ENCODE measurements around the gene IL23R.
A peak's percentile ranks its signal among the peaks of the same experiment; 100 is the strongest.
"Not testable (repeated sequence)": the region's sequence is repeated elsewhere in the genome, so short reads cannot be mapped to it uniquely, and the experiment has no call there.

Gene IL23R, protein sequence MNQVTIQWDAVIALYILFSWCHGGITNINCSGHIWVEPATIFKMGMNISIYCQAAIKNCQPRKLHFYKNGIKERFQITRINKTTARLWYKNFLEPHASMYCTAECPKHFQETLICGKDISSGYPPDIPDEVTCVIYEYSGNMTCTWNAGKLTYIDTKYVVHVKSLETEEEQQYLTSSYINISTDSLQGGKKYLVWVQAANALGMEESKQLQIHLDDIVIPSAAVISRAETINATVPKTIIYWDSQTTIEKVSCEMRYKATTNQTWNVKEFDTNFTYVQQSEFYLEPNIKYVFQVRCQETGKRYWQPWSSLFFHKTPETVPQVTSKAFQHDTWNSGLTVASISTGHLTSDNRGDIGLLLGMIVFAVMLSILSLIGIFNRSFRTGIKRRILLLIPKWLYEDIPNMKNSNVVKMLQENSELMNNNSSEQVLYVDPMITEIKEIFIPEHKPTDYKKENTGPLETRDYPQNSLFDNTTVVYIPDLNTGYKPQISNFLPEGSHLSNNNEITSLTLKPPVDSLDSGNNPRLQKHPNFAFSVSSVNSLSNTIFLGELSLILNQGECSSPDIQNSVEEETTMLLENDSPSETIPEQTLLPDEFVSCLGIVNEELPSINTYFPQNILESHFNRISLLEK

DNA sequence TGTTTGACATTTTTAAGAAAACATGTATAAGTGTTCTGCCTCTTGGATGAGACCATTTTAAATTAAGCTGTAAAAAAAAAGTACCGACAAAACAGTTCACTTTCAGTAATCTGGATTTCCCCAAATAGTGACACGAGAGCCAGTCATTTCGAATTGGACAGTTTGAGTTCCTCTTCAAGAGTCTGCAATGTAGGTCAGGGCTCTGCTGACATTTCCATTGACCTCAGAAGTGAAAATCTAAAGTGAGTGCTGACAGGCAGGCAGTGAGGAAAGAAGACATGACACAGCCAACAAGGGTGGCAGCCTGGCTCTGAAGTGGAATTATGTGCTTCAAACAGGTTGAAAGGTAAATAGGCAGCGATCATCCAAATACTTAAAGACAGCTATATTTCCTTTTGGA, at the start of gene IL23R:
Gene IL23R (plus strand): TSS at position 259 of the 400 bp plus-strand sequence. CDS start 1,667 bp downstream, outside the sequence.
- no peak for DNase-seq

DNA sequence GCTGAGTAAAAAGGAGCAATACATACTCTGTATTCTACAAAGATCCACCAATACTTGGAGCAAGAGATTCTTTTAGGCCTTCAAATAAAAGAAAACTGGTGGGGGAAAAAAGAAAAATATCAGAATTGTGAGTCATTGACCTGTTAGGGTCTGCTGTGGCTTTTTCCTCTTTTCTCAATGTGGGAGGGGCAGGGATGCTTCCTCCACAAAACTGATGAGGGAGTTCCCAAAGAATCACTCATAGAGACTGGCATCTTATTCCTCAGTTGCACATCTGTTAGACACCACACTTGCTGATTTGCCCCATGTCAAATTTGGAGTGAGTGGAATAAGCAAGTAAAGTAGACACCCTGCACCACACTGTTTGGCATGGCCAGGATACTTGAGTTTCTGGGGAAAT, 48.1 kb upstream of the IL23R start:
- DNase-seq = no peak

DNA sequence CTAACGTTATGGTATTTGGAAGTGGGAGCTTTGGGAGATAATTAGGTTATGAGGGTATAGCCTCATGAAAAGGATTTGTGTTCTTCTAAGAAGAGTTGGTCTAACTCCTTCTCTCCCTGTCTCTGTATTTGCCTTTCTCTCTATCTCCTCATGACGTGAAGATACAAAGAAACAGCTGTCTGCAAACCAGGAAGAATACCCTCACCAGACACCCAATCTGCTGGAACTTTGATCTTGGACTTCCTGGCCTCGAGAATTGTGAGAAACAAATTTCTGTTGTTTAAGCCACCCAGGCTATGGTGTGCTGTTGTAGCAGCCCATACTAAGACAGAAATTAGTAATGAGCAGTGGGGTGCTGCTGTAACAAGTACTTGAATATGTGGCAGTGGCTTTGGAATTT, 47.6 kb upstream of the IL23R start:
- DNase-seq = no peak

DNA sequence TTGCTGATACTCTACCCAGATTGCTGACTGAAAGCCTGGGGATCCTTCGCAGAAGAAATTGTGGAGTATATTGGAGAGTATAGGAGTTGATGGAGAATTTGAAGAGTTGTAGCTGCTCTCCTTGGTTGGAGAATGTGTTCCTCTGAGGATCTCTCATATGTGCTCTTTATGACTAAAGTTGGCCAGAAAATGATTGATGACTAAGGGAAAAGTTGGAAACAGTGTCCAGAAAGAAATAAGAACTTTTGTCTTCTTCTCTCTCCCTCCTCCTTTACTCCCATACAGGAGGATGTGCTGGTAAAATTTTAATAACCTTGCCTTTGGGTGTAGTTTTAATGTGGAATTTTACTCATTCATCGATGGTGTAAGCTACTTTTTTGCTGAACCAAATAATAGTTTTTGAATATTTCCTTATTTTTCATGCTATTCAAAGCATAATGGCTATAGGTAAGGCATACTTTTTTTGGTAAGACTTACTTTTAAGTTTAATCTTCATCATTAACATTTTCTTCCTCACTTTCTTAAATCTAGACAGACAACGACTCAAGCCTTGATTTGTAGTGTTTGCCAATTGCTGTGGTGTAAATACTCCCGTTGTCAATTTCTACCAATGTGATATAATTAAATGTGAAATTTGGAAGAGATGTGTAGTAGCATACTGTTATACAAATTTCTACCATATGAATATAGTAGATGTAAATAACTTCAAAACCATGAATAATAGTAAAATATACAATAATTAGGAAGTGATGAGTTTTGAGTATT, 45.2 kb upstream of the IL23R start:
- no peak for DNase-seq

DNA sequence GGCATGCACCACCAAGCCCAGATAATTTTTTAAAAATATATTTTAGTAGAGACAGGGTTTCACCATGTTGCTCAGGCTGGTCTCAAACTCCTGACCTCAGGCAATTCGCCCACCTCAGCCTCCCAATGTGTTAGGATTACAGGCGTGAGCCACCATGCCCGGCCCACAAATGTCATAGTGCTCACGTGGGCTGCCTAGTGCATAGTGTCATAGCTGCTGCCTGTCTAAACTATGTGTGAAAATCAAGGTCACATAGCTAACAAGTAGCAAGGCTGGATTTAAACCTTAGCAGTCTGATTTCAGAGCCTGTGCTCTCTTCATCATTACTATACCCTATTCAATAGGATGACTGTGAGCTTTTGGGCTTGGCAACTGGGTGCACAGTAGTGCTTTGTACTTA, 41.8 kb upstream of the IL23R start:
- DNase-seq = no peak

DNA sequence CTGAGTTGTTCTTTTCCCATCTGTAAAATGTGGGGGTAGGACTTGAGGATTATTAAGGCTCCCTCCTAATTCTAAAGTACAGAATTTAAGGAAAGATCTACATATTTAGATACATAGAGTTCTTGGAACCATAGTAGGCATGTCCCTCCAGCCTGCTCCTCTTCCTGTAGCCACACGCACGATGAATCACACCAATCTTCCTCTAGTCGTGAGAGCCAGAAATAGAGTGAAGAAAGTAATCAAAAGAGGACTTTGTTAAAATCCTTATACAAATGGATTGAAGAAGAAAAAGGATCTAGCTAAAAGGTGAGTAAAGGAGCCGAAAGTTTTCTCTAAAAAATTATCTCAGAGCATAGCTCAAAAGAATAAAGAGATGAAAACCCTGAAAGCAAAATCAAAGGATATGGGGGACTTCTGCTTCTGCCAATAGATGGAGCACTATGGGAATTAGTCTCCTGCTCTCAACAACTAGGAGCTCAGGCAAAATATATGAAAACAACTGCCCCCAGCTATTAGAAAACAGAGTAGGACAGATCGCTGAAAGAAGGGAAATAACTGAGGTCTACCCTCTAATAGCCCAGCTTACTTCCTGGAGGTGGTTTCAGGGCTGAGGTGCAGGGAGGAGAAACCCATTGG, 40.0 kb upstream of the IL23R start:
- no peak for DNase-seq

DNA sequence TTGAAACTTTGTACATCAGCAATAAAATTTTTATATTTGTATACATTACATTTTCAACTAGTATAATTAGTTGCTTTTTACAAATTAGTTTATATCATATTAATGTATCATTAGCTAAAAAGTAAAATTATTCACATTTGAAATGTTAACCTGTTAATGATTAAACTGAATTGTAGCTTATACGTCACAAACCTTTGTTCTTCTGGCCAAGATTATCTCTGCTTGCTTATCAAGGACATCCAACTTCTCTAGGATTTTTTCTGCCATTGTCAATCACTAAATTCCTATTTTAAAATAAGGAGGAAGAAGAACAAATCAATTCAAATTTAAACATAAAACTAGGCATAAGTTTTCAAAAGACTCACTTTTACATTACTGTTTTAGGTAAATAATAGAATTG, 39.3 kb upstream of the IL23R start:
- DNase-seq = no peak

DNA sequence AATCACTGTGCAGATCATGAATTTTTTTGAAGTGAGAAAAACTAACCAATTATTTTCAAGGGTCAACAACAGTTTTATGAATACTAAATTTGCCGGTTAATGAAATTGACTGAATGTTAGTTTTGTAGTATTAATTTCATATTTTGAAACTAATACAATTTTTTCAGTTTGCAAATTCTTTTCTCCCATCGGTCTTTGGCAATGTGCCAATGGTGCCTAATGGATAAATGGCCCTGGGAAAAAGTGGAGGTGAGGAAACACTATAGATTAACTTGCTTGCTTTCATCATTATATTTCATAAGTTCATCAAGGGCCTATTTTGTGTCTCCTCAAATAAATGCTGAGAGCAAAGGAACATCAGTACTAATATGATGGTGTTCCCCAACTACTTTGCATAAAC, 35.6 kb upstream of the IL23R start:
- no peak for DNase-seq

DNA sequence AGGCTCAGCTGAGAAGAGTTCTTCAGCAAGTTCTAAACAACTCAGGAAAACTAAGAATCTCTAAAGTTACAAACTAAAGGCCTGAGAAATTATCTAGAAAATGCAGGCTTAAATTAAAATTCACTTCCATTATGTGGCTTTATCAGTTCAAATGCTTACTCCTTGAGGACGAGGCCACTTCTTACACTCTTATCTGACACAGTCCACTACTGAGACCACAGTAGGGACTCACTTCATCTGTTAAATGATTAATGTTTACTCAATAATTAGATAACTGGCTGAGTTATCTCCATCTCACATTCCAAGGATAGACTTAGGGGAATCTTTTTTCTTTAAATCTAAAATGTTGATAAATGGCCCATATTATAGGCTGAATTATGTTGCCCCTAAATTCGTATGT, 33.1 kb upstream of the IL23R start:
- DNase-seq = no peak

DNA sequence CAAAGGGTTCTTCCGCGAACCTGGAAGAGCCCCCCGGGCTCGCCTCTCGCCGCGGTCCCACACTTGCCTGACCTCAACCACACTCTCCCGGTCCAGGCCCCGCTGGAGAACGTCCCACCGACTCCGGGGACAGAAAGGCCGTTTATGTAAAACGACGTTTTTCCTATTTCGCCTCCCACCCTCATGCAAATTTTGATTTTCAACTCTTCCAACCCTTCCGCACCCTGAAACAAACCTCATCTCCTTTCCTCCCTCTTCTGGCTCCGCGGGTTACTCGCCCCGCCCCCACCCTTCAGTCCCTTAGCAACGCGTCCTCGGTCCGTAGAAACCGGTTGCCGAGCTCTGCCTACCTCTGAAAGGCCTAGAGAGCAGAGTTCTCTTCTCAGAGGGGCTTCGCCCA, 31.6 kb upstream of the IL23R start, which contains the start of gene C1orf141:
Gene C1orf141 (minus strand): TSS at position 276 of the 400 bp plus-strand sequence. CDS start 7,730 bp downstream, outside the sequence.
- no peak for DNase-seq

DNA sequence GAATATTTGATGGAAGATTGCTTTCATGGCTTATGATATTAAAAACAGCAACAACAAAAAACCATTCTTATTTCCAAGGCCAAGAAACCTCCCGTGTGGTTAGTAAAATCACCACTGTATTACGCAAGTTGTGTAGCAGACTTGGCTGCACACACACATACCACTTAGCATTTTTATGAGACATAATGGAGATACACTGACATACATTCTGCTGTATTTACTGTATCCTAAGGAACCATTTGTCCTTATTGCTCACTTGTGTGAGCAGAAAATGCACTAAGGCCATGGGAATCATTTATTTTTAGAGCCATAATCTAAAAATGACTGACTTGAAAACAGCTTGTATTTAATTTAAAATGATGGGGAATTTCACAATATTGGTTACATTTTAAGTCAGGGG, 30.9 kb upstream of the IL23R start:
- no peak for DNase-seq

DNA sequence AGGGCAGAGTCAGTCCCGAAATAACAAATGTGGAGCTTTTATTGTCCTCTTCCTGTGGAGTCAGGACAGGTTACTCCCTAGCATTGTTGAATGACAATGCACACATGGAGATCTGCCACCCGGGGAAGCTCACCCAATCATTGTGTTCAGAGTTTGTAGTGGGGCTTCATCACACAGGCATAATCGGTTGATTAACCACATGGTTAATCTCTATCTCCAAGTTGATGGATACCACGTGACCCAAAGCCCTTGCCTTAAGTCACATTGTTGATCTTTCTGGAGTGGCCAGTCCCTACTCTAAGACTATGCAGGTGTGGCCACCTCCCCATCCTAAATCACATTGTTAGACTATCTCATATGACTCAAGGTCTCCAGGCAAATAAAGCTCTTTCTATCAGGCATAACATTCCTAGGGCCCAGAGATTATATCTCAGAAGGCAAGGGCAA, 28.9 kb upstream of the IL23R start:
- DNase-seq = no peak

DNA sequence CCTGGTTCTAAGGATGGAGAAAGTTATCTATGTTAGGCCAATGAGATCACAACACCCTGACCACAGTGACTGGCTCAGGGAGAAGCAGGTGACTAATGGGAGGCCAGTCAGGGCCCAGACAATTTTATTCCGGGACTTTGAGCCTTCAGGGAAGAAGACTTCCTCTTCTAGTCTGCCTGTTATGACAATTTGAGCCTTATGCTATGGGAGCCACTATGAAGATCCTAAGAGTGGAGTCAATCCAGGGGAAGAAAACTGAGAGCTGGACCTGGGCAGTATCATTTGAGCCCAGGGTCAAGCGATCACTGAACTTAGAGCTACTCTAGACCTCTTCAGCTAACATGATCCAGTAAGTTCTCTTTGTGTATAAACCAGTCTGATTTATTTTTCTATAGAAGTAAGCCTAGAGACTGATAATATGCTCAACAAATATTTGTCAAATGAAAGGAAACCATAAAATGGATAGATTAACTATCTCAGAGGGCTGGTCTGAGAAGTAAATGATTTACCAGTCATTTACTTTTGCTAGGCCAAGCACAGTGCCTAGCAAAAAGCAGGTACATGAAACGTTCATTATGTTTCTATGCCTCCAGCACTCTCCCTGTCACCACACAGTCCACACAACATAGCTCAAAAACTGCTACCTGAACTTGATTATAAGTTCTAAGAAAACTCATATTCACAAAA, 27.3 kb upstream of the IL23R start:
- no peak for DNase-seq

DNA sequence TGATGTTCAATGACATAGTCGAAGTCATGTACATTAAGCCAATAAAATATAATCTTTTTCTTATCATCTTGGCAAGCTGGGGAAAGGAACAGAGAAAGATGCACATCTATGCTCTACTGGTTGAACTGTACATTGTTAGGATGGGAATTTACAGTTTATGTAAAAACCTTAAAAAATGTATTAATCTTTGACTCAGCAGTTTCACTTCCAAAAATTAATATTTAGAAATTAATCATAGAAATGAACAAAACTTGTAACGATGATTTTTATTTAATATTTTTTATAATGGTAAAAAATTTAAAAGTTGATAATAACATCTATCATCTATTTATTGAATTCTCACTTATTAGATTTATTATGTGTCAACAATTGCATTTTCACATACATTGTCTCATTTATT, 25.8 kb upstream of the IL23R start:
- no peak for DNase-seq

DNA sequence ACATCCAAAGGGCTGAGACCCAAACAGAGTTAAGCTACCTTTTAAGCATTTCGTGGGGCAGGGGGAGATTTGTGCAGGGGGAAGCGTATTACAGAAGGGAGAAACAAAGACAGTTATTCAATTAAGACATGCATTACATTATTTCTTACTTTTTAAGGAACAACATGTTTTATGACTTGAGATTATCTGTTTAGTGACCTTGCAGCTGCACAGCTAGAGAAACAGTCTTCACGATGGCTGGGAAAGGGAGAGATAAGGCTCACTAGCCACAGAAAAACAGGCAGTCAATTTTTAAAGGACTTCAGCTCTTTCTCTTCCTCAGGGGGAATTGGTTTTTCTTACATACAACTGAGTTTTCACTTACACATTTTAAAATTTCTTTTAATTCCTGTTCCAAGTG, 24.4 kb upstream of the IL23R start:
- DNase-seq = not testable (repeated sequence)

DNA sequence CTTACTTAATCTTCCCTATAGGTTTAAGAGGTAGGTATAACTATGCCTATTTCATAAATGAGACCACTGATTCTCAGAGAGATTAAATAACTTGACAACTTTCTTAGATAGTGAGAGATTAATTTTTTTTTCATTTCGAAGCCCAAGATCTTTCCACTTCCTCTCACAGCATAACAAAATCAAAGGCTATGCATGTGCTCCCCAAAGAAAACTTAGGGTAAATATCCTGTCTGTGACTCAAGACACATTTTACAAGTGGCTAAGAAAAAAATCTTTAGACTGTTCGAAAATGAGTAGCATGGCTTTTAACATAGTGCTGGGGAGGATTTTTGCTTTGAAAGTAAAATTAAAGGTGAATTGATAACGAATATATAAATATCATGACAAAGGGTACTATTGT, 23.3 kb upstream of the IL23R start:
- DNase-seq = no peak

DNA sequence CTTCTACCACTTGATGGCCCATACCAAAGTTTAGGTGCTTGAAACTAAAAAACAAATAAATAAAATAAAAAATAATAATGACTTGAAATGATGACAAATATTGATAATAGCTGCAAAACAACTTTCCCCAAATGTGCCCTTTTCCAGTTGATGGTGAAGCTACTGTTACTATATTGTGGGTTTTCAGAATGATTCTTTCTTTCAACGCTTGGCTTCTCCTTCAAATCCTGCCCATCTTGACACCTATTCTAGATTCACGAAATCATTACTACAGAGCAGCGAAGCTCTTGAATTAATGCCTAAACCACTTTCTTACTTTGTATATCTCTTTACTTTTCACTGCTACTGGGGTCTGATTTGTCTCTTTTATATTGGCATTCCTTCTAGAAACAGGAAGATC, 22.3 kb upstream of the IL23R start:
- DNase-seq = no peak

DNA sequence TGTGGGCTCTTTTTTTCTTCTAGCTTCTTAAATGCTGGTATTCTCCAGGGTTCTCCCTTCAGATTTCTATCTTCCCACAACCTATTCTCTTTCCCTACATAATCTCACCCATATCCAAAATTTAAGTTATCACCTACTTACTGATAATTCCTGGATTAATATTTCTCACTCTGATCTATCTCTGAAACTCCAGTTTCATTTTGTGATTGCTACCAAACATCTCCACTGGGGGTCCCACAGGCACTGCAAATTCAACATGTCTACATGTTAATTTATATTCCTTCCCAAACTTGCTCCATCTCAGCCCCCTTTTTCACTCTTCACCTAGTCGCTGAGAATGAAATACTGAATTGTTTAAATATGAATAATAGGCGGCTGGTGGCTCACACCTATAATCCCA, 21.6 kb upstream of the IL23R start:
- peak; percentile 6 for DNase-seq

DNA sequence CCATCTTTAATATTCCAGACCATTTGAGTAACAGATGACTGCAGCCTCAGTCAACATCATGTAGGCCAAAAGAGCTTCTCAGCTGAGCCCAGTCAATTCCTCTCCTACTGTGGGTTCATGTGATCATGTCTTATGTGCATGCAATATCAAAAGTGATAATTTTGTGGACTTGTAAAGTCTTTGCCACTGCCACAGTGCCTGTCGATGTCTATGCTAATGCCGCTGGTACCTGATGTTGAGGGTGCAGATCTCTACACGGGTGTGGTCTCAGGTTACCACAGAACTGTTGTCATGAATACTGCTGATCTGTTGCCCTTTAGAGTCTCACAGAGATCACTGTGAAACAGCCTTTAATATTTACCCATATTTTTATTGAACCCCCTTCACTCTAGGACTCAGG, 20.2 kb upstream of the IL23R start:
- no peak for DNase-seq

DNA sequence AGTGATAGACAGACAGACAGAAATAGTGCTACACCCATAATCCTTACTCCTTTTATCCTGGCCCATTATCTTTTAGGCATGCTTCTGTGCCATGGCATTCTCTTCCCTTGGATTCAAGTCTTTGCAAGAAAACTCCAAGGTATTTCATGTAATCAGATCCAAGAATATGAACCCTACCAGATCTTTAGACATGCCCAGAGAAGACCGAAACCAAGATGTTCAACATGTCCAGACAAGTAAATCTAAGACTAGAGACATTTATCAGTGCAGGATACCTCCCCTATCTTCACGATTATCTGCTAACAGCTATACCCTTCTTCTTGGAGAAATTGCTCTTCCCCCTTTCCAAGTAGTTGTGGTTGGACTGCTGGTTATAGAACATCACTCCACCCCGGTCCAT, 19.7 kb upstream of the IL23R start:
- no peak for DNase-seq

DNA sequence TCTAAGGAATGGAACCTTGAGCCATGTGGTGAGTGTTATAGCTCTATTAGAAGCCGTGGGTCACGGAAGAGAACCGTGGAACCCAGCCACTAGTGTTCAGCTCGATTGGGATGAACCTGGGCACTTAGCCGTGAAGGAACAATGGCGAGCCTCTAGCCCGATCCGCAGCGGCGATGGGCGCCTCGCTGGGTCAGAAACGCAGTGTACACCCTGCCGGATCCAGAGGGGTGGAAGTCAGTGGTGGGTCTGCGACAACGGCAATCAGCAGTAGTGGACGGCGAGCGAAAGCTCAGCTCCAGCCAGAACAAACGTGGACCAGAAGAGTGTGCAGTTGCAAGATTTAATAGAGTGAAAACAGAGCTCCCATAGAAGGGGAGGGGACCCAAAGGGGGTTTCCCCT, 18.3 kb upstream of the IL23R start:
- DNase-seq = not testable (repeated sequence)

DNA sequence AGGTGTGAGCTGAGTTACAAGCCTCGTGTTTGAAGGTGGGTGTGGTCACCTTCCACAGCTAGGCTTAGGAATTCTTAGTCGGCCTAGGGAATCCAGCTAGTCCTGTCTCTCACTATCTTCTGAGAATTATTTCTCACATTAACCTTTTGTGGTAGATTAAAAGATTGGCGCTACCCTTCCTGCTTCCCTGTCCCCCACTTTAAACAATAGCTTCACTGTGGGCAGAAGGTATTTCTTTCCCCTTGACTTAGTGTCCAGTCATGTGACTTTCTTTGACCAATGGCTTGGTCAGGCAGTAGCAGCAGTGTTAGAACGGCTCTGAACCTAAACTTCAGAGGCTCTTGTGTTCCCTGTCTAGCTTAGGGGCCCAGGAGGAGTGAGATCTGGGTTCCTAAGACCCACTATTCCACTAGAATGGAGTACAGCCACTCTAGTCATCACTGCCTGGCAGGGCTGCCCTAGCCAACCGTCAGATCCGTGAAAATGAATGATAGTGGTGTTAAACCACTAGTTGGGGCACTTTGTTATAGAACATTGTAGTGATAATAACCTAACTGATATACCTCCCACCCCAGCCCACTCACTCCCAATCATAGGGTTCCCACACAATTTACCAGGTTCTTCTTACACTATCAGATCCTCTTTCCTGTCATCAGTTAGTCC, 17.6 kb upstream of the IL23R start:
- DNase-seq = no peak
